A673 (cell line): Measurements from ENCODE around the gene TAPBPL.

Source experiments
- EZH2 ChIP-seq: fragments of 200-600 bp; sonication (generic); IDR thresholded peaks from 2 replicates; pipeline ENCODE4 v1.6.1; 2017; ENCODE audit warnings: borderline replicate concordance, low read depth, mild to moderate bottlenecking, mixed read lengths, antibody characterized with exemption, low read length; ENCODE audit not compliant: poor library complexity, severe bottlenecking
- TF ChIP-seq, protein P1 (sequence below): fragments of 300-800, 200-600 bp; sonication (generic); conservative IDR thresholded peaks from 2 replicates; pipeline ENCODE4 v1.5.1; 2017; ENCODE audit warnings: low read depth, mild to moderate bottlenecking, antibody characterized with exemption, low read length, moderate library complexity, mixed read lengths

DNA sequence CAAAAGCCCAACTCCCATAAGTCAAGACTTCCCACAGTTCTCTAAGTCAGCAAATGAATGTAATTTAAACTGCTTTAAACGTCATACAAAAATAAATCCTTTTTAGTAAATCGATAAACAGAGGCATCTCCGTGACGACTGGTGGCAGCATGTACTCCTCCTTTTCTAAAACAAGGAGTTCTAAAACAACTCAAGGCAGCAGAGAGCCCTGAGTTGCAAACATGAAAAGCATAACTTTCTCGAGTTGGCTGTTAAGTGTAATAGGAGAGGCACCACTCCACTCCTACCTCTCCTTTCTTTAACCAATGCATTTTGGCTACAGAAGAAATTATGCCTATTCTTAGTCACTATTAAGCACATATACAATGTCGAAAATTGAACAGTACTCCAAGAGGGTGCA, 45.9 kb upstream of the TAPBPL start:
- TF ChIP-seq, protein P1, sequence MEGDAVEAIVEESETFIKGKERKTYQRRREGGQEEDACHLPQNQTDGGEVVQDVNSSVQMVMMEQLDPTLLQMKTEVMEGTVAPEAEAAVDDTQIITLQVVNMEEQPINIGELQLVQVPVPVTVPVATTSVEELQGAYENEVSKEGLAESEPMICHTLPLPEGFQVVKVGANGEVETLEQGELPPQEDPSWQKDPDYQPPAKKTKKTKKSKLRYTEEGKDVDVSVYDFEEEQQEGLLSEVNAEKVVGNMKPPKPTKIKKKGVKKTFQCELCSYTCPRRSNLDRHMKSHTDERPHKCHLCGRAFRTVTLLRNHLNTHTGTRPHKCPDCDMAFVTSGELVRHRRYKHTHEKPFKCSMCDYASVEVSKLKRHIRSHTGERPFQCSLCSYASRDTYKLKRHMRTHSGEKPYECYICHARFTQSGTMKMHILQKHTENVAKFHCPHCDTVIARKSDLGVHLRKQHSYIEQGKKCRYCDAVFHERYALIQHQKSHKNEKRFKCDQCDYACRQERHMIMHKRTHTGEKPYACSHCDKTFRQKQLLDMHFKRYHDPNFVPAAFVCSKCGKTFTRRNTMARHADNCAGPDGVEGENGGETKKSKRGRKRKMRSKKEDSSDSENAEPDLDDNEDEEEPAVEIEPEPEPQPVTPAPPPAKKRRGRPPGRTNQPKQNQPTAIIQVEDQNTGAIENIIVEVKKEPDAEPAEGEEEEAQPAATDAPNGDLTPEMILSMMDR = no peak
- no peak for TF ChIP-seq EZH2
